Retinal pigment epithelial cell (primary cell): Measurements from ENCODE around the gene MBLAC1.

ENCODE experiments used
- DNase-seq: peaks from one replicate; pipeline ENCODE4 v3.0.0-alpha.2; 2010; ENCODE audit warnings: low read depth
- H3K4me3 ChIP-seq: 2 replicates; pipeline ENCODE4 v1.5.1; 2011; ENCODE audit warnings: mild to moderate bottlenecking, low read length, control low read depth, moderate library complexity
- CTCF ChIP-seq: conservative IDR thresholded peaks from 2 replicates; pipeline ENCODE4 v1.5.1; 2011; ENCODE audit warnings: low read depth, low read length, control low read depth, inconsistent platforms

Gene MBLAC1

GRCh38 chr7:100085515-100085914, 41.3 kb upstream of the MBLAC1 start:
- H3K4me3 ChIP-seq, result no peak overlapping the region
- TF ChIP-seq CTCF, result no peak

DNA sequence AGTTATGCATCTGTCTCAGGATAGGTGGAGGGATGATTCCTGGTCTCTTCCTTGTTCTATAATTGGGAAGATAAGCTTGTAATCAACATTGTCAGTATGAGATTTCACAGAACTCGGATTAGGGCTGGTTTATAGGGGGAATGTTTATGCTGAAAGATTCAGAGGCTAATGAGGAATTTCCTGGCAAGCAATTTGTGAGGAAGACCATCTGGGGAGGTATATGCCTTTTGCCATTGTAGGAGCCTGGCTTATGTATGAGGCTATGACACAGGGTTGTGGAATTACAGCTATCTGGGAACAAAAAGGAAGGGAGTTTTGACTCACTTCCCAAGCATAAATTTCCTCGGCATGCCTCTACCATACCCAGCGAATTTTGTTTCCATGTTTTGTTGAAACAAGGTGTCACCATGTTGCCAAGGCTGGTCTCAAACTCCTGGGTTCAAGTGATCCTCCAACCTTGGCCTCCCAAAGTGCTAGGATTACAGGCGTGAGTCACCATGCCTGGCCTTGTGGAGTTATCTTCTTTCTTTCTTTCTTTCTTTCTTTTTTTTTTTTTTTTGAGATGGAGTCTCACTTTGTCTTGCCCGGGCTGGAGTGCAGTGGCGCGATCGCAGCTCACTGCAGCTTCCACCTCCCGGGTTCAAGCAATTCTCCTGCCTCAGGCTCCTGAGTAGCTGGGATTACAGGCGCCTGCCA, 39.6 kb upstream of the MBLAC1 start:
- DNase-seq, result peak; percentile 78
- TF ChIP-seq CTCF, result no peak
- no peak overlapping the region for H3K4me3 ChIP-seq

More at GRCh38 chr7:100085515-100085914, 41.3 kb upstream of the MBLAC1 start:
- no peak for DNase-seq

DNA sequence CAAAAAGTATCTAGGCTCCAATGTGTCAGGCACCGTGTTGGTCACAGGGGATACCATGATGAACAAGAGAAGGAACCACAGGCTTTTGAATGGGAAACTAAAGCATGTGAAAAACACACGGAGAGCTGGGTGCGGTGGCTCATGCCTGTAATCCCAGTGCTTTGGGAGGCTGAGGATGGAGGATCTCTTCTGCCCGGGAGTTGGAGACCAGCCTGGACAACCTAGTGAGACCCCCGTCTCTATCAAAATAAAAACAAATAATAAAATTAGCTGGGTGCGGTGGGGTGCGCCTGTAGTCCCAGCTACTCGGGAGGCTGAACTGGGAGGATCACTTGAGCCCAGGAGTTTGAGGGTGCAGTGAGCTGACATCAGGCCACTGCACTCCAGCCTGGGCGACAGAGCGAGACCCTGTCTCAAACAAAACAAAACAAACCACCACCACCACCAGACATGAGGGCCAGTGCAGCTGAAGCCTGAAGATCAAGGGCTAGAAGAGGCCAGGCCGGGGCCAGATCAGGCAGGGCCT, 38.6 kb upstream of the MBLAC1 start:
- TF ChIP-seq CTCF, result no peak
- H3K4me3 ChIP-seq, result peak overlapping the region; percentile 51
- DNase-seq, result no peak

DNA sequence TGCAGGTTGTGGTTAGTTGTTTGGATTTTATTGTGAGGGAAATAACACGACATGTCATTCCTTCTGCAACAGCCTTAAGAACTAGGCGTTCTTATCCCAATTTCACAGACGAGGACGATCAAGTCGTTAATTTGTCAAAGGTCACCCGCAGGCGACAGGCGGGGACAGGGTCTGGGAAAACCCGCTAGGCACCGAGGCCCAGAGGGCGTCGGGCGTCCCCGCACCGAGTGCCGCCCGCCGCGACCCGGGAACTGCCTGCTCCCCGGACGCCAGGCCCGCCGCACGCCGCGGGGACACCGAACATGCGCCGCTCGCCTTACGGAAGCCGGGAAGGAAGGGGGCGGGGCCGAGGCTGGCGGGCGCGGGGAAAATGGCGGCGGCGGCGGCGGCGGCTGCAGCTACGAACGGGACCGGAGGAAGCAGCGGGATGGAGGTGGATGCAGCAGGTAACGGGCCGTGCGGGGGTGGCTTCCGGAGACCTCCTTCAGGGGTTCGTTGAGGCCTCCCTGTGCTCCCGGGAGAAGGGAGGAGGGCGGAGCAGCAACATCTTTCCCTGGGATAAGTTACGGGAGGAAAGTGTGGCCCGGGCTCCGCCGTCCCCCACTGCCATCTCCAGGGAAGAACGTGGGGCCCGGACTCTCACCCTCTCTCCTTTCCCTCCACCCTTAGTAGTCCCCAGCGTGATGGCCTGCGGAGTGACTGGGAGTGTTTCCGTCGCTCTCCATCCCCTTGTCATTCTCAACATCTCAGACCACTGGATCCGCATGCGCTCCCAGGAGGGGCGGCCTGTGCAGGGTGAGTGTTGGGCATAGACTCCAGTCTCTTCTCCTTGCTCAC, 37.9 kb upstream of the MBLAC1 start, which contains the start of gene COPS6:
TSS of gene COPS6 (plus strand) at position 349 of the 837 bp plus-strand sequence. CDS start at position 371, 22 bp downstream.
- no peak for TF ChIP-seq CTCF
- no peak for DNase-seq
- H3K4me3 ChIP-seq, result peak within 1 kb of the TSS; percentile 84

GRCh38 chr7:100089458-100090196, 37.1 kb upstream of the MBLAC1 start:
- peak overlapping the region; percentile 84 for H3K4me3 ChIP-seq
- no peak for TF ChIP-seq CTCF
- DNase-seq, result no peak

- no peak overlapping the region for H3K4me3 ChIP-seq
- no peak for DNase-seq
- TF ChIP-seq CTCF, result no peak
These were observed 36.0 kb upstream of the MBLAC1 start for GRCh38 chr7:100090527-100091410.
